Peyer's patch (tissue), 4 donors: ENCODE results near the gene AHRR.

Experiments used
- CTCF ChIP-seq, 6 experiments: fragments of 450-650 bp in 4 of 6; fragments of 200-600 bp in 2 of 6; sonication (generic) in 1 of 6; IDR thresholded peaks; one replicate each; pipeline ENCODE4 v1.5.1; 2017 to 2019; ENCODE audit warnings: antibody characterized with exemption in 6 of 6, mild to moderate bottlenecking in 3 of 6, moderate library complexity in 1 of 6
- POLR2A ChIP-seq, 2 donors: fragments of 450-650 bp; IDR thresholded peaks; one replicate each; pipeline ENCODE4 v1.5.1; 2017; ENCODE audit warnings: antibody characterized with exemption in 2 of 2, mild to moderate bottlenecking in 2 of 2, moderate library complexity in 2 of 2

- no peak for TF ChIP-seq CTCF (IDR thresholded peaks at IDR 0.05)
- TF ChIP-seq POLR2A (IDR thresholded peaks at IDR 0.05): no peak
Measured at GRCh38 chr5:370311-370958, 48.9 kb downstream of the AHRR start.
